GM12878 (cell line): Measurements from ENCODE around the gene CDC14C. TPM values are rescaled to one million over a fixed set of nuclear protein-coding genes. Genes with fewer than 3 reads are reported as not detected.

Source experiments
- ATAC-seq: fragments of 200-7000 bp; cut with Tn5 transposase; 3 replicates; pipeline ENCODE4 v1.9.1; 2020; ENCODE audit warnings: mild to moderate bottlenecking, moderate library complexity
- BruUV-seq: library from RNA; stranded (reverse); fragments of 400-500 nt; replicated peaks from 2 replicates; lab custom pipeline; 2021; lab: Mats Ljungman, UMichigan
- CTCF ChIA-PET: fragments of 300-600 bp; sonication (Branson Sonifier 250); formaldehyde crosslinking; extraction: SDS; loops from one replicate; lab custom pipeline; 2021; ENCODE audit warnings: inconsistent platforms; lab: Yijun Ruan, JAX
- POLR2A ChIA-PET: fragments of 350-600 bp; formaldehyde crosslinking; extraction: SDS; loops from one replicate; lab custom pipeline; 2021; ENCODE audit warnings: inconsistent platforms; lab: Charles Lee
- RAD21 ChIA-PET: fragments of 300-600 bp; sonication (Branson Sonifier 250); formaldehyde crosslinking; loops from one replicate; lab custom pipeline; 2023; ENCODE audit warnings: antibody characterized with exemption; ENCODE audit not compliant: unreplicated experiment; lab: Charles Lee
- SMC1A ChIA-PET: fragments of 300-600 bp; sonication (Branson Sonifier 250); formaldehyde crosslinking; loops from one replicate; lab custom pipeline; 2023; ENCODE audit not compliant: unreplicated experiment, uncharacterized antibody; lab: Charles Lee
- DNase-seq: peaks from one replicate; pipeline ENCODE4 v3.0.0-alpha.2; 2011; ENCODE audit warnings: low read depth, low spot score
- FAIRE-seq: peaks from 3 replicates; lab custom pipeline; 2011; peaks lifted over from hg19 to GRCh38; lab: Jason Lieb, UNC
- H2AFZ ChIP-seq: 2 replicates; pipeline ENCODE4 v1.6.0; 2011; ENCODE audit warnings: low read depth, low read length, control low read depth; ENCODE audit not compliant: control insufficient read depth
- H3K27ac ChIP-seq: 2 replicates; pipeline ENCODE4 v1.5.1; 2011; ENCODE audit warnings: control low read depth; ENCODE audit not compliant: control insufficient read depth, insufficient read depth
- H3K27me3 ChIP-seq, 2 experiments: replicated peaks in 1 of 2; 2 replicates each; pipeline versions ENCODE4 v1.6.0 to v1.6.1; 2011; ENCODE audit warnings: low read length in 1 of 2; ENCODE audit not compliant: control insufficient read depth in 2 of 2, insufficient read depth in 2 of 2
- H3K36me3 ChIP-seq, 2 experiments: 2 replicates each; pipeline ENCODE4 v1.5.1; 2011; ENCODE audit warnings: low read length in 1 of 2; ENCODE audit not compliant: control insufficient read depth in 2 of 2, insufficient read depth in 2 of 2
- H3K4me1 ChIP-seq: 2 replicates; pipeline ENCODE4 v1.6.1; 2011; ENCODE audit warnings: mild to moderate bottlenecking, low read length, moderate library complexity, mixed read lengths; ENCODE audit not compliant: control insufficient read depth, insufficient read depth
- H3K4me2 ChIP-seq: 2 replicates; pipeline ENCODE4 v1.6.0; 2011; ENCODE audit warnings: control low read depth; ENCODE audit not compliant: control insufficient read depth, insufficient read depth
- H3K4me3 ChIP-seq: fragments of 200-600 bp; sonication (generic); 2 replicates; pipeline ENCODE4 v1.5.1; 2016
- H3K79me2 ChIP-seq: 2 replicates; pipeline ENCODE4 v1.6.0; 2011; ENCODE audit warnings: low read length; ENCODE audit not compliant: control insufficient read depth, insufficient read depth
- H3K9ac ChIP-seq: 2 replicates; pipeline ENCODE4 v1.8.0; 2011; ENCODE audit warnings: low read length, control low read depth, mixed read lengths; ENCODE audit not compliant: control insufficient read depth, insufficient read depth
- H3K9me3 ChIP-seq: replicated peaks from 3 replicates; pipeline ENCODE4 v1.5.1; 2011; ENCODE audit warnings: mild to moderate bottlenecking, low read length; ENCODE audit not compliant: control insufficient read depth, insufficient read depth
- H4K20me1 ChIP-seq: 2 replicates; pipeline ENCODE4 v1.6.0; 2011; ENCODE audit not compliant: control insufficient read depth, insufficient read depth
- BHLHE40 ChIP-seq, 2 experiments: fragments of 450-650 bp in 1 of 2; IDR thresholded peaks; 2 replicates each; pipeline ENCODE4 v1.6.1; 2011 to 2017; ENCODE audit warnings: low read depth in 2 of 2, borderline replicate concordance in 1 of 2, improper control_type of control experiment in 1 of 2, low read length in 1 of 2, mild to moderate bottlenecking in 1 of 2
- BRCA1 ChIP-seq: IDR thresholded peaks from 2 replicates; pipeline ENCODE4 v1.6.1; 2011; ENCODE audit warnings: low read depth, low read length, improper control_type of control experiment
- CHD1 ChIP-seq: IDR thresholded peaks from 2 replicates; pipeline ENCODE4 v1.6.1; 2012; ENCODE audit warnings: low read depth, low read length, improper control_type of control experiment
- CTCF ChIP-seq, 3 experiments: IDR thresholded peaks in 2 of 3; conservative IDR thresholded peaks in 1 of 3; 2 replicates each; pipeline ENCODE4 v1.5.1; 2011; ENCODE audit warnings: low read depth in 3 of 3, low read length in 3 of 3, mild to moderate bottlenecking in 3 of 3, control low read depth in 2 of 3, moderate library complexity in 2 of 3, inconsistent platforms in 1 of 3, mixed read lengths in 1 of 3; ENCODE audit not compliant: control insufficient read depth in 2 of 3, insufficient read depth in 1 of 3; ENCODE audit errors: extremely low read depth in 1 of 3
- E2F4 ChIP-seq: IDR thresholded peaks from 2 replicates; pipeline ENCODE4 v1.6.1; 2012; ENCODE audit warnings: low read depth, low read length, improper control_type of control experiment
- KLF5 ChIP-seq: fragments of 450-650 bp; IDR thresholded peaks from 2 replicates; pipeline ENCODE4 v1.6.1; 2014; ENCODE audit warnings: mild to moderate bottlenecking; ENCODE audit not compliant: partially characterized antibody
- NR2F1 ChIP-seq: fragments of 450-650 bp; conservative IDR thresholded peaks from 2 replicates; pipeline ENCODE4 v1.6.1; 2017; ENCODE audit warnings: mild to moderate bottlenecking
- RAD21 ChIP-seq: IDR thresholded peaks from 2 replicates; pipeline ENCODE4 v1.6.1; 2011; ENCODE audit warnings: mild to moderate bottlenecking, low read depth, low read length, moderate library complexity; ENCODE audit not compliant: insufficient read depth
- RCOR1 ChIP-seq: conservative IDR thresholded peaks from 2 replicates; pipeline ENCODE4 v1.6.1; 2012; ENCODE audit warnings: low read depth, low read length, improper control_type of control experiment
- RELA ChIP-seq: fragments of 450-650 bp; IDR thresholded peaks from 2 replicates; pipeline ENCODE4 v1.8.0; 2014; ENCODE audit warnings: borderline replicate concordance; ENCODE audit not compliant: partially characterized antibody
- SMC3 ChIP-seq: IDR thresholded peaks from 2 replicates; pipeline ENCODE4 v1.6.1; 2011; ENCODE audit warnings: low read length, improper control_type of control experiment, borderline replicate concordance
- ZNF622 ChIP-seq: fragments of 450-650 bp; IDR thresholded peaks from 2 replicates; pipeline ENCODE4 v1.6.1; 2017; ENCODE audit warnings: mild to moderate bottlenecking, inconsistent platforms
- WGBS: methylation state at CpG from one replicate; pipeline ENCODE4 v1.1.6; 2016; ENCODE audit warnings: low lambda C conversion rate; ENCODE audit not compliant: insufficient replicate concordance, insufficient coverage; ENCODE audit errors: missing lambda C conversion rate; 5-methylcytosine and 5-hydroxymethylcytosine counted together
- in situ Hi-C: fragments of 300-500 bp; cut with MboI; formaldehyde crosslinking; loops from 9 replicates; pipeline ENCODE4 v1.14.3; 2018; ENCODE audit warnings: mixed read lengths
- intact Hi-C: fragments of 100-400 bp; cut with micrococcal nuclease; formaldehyde crosslinking; loops from one replicate; pipeline ENCODE4 v1.14.2; 2022; ENCODE audit not compliant: unreplicated experiment
- polyA plus RNA-seq, 11 experiments: library from polyadenylated mRNA; depleted of rRNA in 4 of 11; unstranded in 6 of 11; stranded (reverse) in 5 of 11; fragments of >200 nt; fragmentation: Nextera tagmentation in 4 of 11; fragmentation: Illumina TruSeq in 1 of 11; extraction: Ambion mirVana in 4 of 11; extraction: Trizol in 1 of 11; gene quantifications; 1 replicate in 1 of 11; 2 replicates in 10 of 11; pipeline versions ENCODE4 v1.2.1 to v1.2.3, GENCODE V29; 2011 to 2016; ENCODE audit warnings: inconsistent platforms in 2 of 11, missing spikeins in 2 of 11, low read depth in 1 of 11
- total RNA-seq, 4 experiments: library from RNA; depleted of rRNA in 3 of 4; stranded (reverse); fragments of >200 nt in 3 of 4; fragmentation: Illumina TruSeq in 1 of 4; extraction: Trizol in 1 of 4; gene quantifications; 2 replicates each; pipeline versions ENCODE4 v1.2.1 to v1.2.3, GENCODE V29; 2013 to 2021

CDC14C gene
- total and polyA plus RNA-seq, 10 of the 15 experiments (the other 5 are each of a cell fraction or from before 2014, with no cell fraction given), result 0.03 TPM; not detected in 9

GRCh38 chr7:48875045-48875916, 49.1 kb upstream of the CDC14C start:
- Histone ChIP-seq H2AFZ (no peak overlapping the region), H3K79me2 (no peaks in the 10 kb centered on the region), H3K4me3 (no peak overlapping the region), H3K9ac (no peak overlapping the region), H3K27ac (no peak overlapping the region), H3K9me3 (no peaks in the 10 kb centered on the region), H3K4me1 (no peaks in the 10 kb centered on the region), H4K20me1 (no peaks in the 10 kb centered on the region), H3K4me2 (no peak overlapping the region), H3K36me3 (no peaks in the 10 kb centered on the region), H3K27me3 (no peaks in the 10 kb centered on the region)
- DNase-seq (no peak), FAIRE-seq (no peak), ATAC-seq (peak; percentile 75)
- intact Hi-C loops (no loop called here), in situ Hi-C loops (no loop called here)
- RAD21 ChIA-PET, result interaction anchor here (1.1 kb wide), 1 partner anchor 256 kb away, joined by 3 read pairs; no protein-coding TSS in a partner anchor
- 39% methylated on average over 14 of the region's 14 CpGs for WGBS
- BruUV-seq, result no TSS peak
- POLR2A ChIA-PET, result no interaction called here
- CTCF ChIA-PET, result interaction anchor here (0.6 kb wide), 1 partner anchor 361 kb away, joined by 3 read pairs; no protein-coding TSS in a partner anchor
- SMC1A ChIA-PET, result interaction anchor here (0.6 kb wide), 1 partner anchor 19 kb away, joined by 4 read pairs; no protein-coding TSS in a partner anchor
- TF ChIP-seq BRCA1 (no peak), KLF5 (no peak), BHLHE40 (IDR thresholded peaks at IDR 0.05; ENCODE audit: borderline replicate concordance in 1 of 2, low read depth in 2 of 2, low read length in 1 of 2) (no peak), NR2F1 (no peak), CHD1 (no peak), RAD21 (peak; percentile 32; the same call in 1 of the 2 replicates), ZNF622 (no peak), RCOR1 (no peak), E2F4 (no peak), RELA (no peak), CTCF (IDR thresholded peaks at IDR 0.05 in 2 of 3, conservative IDR thresholded peaks at IDR 0.05 in 1 of 3; ENCODE audit: control insufficient read depth in 2 of 3, extremely low read depth in 1 of 3, insufficient read depth in 1 of 3, low read depth in 3 of 3, low read length in 3 of 3) (peak; percentile 6 to 40 (median 14); a peak in 3 of 6 replicates), SMC3 (peak; percentile 25; the same call in 1 of the 2 replicates)
- TF ChIP-seq, all 136 proteins: peak for 3
